SH-SY5Y (cell line): ENCODE measurements around the gene CHRD.

ENCODE experiments used
- GATA2 ChIP-seq: IDR thresholded peaks from 2 replicates; pipeline ENCODE4 v1.6.1; 2011; ENCODE audit warnings: mild to moderate bottlenecking, low read depth, low read length
- GATA3 ChIP-seq: IDR thresholded peaks from 2 replicates; pipeline ENCODE4 v1.6.1; 2011; ENCODE audit warnings: low read depth, mild to moderate bottlenecking, low read length, moderate library complexity

- TF ChIP-seq GATA2 = no peak
- no peak for TF ChIP-seq GATA3
These were observed 41.9 kb upstream of the CHRD start for GRCh38 chr3:184337981-184338380.
